Right lobe of liver (tissue), 6 donors: ENCODE results near the gene MUC13. TPM values are rescaled to one million over a fixed set of nuclear protein-coding genes. Genes with fewer than 3 reads are reported as not detected.

Experiments
- ATAC-seq, 4 donors: fragments of 200-7000 bp; cut with Tn5 transposase; one replicate each; pipeline ENCODE4 v1.9.1; 2020; ENCODE audit warnings: mild to moderate bottlenecking in 4 of 4, moderate library complexity in 4 of 4
- DNase-seq, 3 donors: peaks; one replicate each; pipeline ENCODE4 v3.0.0-alpha.2; 2020
- H3K27ac ChIP-seq, 3 donors: fragments of 200-600 bp; one replicate each; pipeline ENCODE4 v1.8.0; 2022
- H3K27me3 ChIP-seq, 2 donors: fragments of 200-600 bp; one replicate each; pipeline ENCODE4 v1.8.0; 2022
- H3K36me3 ChIP-seq, 4 donors: fragments of 200-600 bp; sonication (generic) in 1 of 4; one replicate each; pipeline versions ENCODE4 v1.5.1 to v1.8.0; 2017 to 2022; ENCODE audit warnings: control low read depth in 1 of 4
- H3K4me1 ChIP-seq, 4 donors: fragments of 200-600 bp; sonication (generic) in 1 of 4; one replicate each; pipeline versions ENCODE4 v1.5.1 to v1.8.0; 2017 to 2022; ENCODE audit warnings: control low read depth in 1 of 4
- H3K4me3 ChIP-seq, 3 donors: fragments of 200-600 bp; one replicate each; pipeline ENCODE4 v1.8.0; 2022
- H3K9me3 ChIP-seq, 4 donors: fragments of 200-600 bp; sonication (generic) in 1 of 4; one replicate each; pipeline versions ENCODE4 v1.5.1 to v1.8.0; 2017 to 2022; ENCODE audit warnings: control low read depth in 1 of 4
- CTCF ChIP-seq, 4 donors: fragments of 200-600 bp in 3 of 4; fragments of 450-650 bp in 1 of 4; IDR thresholded peaks; one replicate each; pipeline versions ENCODE4 v1.5.1 to v1.8.0; 2016 to 2022; ENCODE audit warnings: antibody characterized with exemption in 4 of 4, mild to moderate bottlenecking in 2 of 4
- POLR2A ChIP-seq: fragments of 450-650 bp; IDR thresholded peaks from one replicate; pipeline ENCODE4 v1.6.1; 2017; ENCODE audit warnings: antibody characterized with exemption, mild to moderate bottlenecking
- WGBS: methylation state at CpG from one replicate; pipeline ENCODE4 v1.1.6; 2018; ENCODE audit warnings: low coverage, low lambda C conversion rate; ENCODE audit not compliant: insufficient coverage; ENCODE audit errors: missing lambda C conversion rate; 5-methylcytosine and 5-hydroxymethylcytosine counted together
- intact Hi-C, 2 donors: fragments of 100-400 bp; cut with DNase I; formaldehyde crosslinking; loops; one replicate each; pipeline versions ENCODE4 v1.11.2 to v1.14.1; 2022
- total RNA-seq, 6 experiments: library from RNA; depleted of rRNA in 2 of 6; stranded (reverse); fragments of >200 nt in 2 of 6; fragmentation: NEBNext Ultra II Directional in 3 of 6; extraction: Animal tissue kit (Norgen Biotek cat#: 25700) in 3 of 6; gene quantifications; one replicate each; pipeline versions ENCODE4 v1.1.0 to v1.2.4, GENCODE V29; 2016 to 2023
- donor health status: DM: no; HTN: yes; CAD: no.
- donor health status: DM: no; HTN: no; CAD: no.
- donor health status: DM: no; HTN: no; CAD: no.
- donor health status: DM: no; HTN: yes; CAD: no.
- donor health status: DM: no; HTN: yes; CAD: no.

The MUC13 gene
- total RNA-seq, 6 experiments from 2014 or later: 1.9 to 4.5 (median 2.1) TPM; not detected in 3

DNA sequence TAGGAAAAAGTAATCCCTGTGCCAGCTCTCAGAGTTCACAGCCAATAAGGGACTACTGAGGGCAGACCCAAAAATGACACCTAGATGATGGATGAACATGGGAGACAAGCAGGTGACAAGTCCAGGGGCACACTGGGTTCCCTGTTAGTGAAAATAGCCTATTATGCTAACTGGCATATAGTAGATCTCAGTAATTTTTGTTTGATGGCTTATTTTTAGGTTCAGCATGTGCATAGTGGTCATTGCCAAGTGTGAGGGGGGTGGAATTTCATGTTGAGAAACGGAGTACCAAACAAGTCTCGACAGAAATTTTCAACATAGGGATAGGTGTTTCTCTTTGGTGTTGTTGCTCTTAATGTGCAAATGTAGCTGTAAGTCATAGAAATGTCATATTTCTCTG lies 41.0 kb downstream of the MUC13 start:
- WGBS: 71% methylated on average over 2 of the region's 2 CpGs
- Histone ChIP-seq H3K36me3 (peaks cover 0 to 1% (median 0%) of the 10 kb centered on the region in 4 donors), H3K27me3 (no peaks in the 10 kb centered on the region), H3K4me3 (no peak overlapping the region), H3K27ac (no peak overlapping the region), H3K9me3 (no peaks in the 10 kb centered on the region), H3K4me1 (peaks cover 0 to 10% (median 0%) of the 10 kb centered on the region in 4 donors)
- DNase-seq (no peak), ATAC-seq (no peak)
- intact Hi-C loops: loop anchor here (5.0 to 10.0 kb wide), 2 partner anchors 129 to 131 kb away; no protein-coding TSS in a partner anchor
- TF ChIP-seq CTCF (IDR thresholded peaks at IDR 0.05) (no peak), POLR2A (no peak)

- TF ChIP-seq POLR2A: no peak
- no peak for TF ChIP-seq CTCF (IDR thresholded peaks at IDR 0.05)
- no peaks in the 10 kb centered on the region for H3K27me3 ChIP-seq
- no peaks in the 10 kb centered on the region for H3K9me3 ChIP-seq
- H3K36me3 ChIP-seq: peaks cover 0 to 1% (median 0%) of the 10 kb centered on the region in 4 donors
- H3K4me1 ChIP-seq: peaks cover 0 to 13% (median 0%) of the 10 kb centered on the region in 4 donors
- DNase-seq (no peak), ATAC-seq (no peak)
- H3K27ac ChIP-seq: no peak overlapping the region
- intact Hi-C loops: loop anchor here (5.0 to 10.0 kb wide), 2 partner anchors 126 to 128 kb away; no protein-coding TSS in a partner anchor
- 71% methylated on average over 3 of the region's 5 CpGs for WGBS
- H3K4me3 ChIP-seq: no peak overlapping the region
Observed at GRCh38 chr3:124890573-124891190, 43.9 kb downstream of the MUC13 start.

DNA sequence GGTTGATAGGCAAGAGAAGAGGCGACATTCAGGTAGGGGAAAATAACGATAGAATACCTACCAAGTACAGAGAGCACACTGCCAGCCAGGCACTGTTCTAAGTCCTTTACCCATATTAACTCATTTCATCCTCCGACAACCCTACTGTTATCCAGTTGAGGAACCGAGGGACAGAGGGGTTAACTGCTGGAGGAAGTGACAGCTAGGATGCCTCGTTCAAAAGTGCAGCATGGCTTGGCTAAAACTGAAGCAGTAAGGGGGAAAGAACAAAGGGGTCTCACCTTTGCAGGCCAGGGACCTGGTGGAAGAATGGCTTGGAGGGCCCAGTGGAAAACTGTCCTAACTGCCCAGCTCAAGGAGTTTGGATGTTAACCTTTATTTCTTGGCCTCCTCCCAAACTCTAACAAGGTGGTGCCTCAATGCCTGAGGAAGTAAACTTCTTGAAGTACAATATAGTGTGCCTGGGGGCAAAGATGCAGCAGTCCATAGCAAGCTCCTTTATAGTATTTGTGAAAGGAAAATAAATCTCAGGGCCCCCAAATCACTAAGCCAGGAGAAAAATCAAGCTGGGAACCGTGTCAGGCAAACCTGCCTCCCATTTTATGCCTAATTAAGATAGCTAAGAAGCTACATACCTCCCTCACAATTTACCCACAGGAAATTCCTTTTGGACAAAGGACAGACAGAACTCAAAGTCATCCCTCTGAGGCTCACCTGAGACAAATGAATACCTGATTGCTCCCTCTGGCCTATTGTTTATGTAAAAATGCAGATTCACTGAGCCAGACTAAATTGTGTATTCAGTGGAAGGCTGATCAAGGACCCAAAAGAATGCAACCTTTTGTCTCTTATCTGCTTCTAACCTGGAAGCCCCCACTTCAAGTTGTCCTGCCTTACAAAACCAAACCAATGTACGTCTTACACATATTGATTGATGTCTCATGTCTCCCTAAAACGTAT lies 45.8 kb downstream of the MUC13 start:
- TF ChIP-seq CTCF (IDR thresholded peaks at IDR 0.05) (no peak), POLR2A (no peak)
- Histone ChIP-seq H3K36me3 (peaks cover 0 to 1% (median 0%) of the 10 kb centered on the region in 4 donors), H3K4me1 (peaks cover 0 to 14% (median 0%) of the 10 kb centered on the region in 4 donors), H3K27me3 (no peaks in the 10 kb centered on the region), H3K4me3 (no peak overlapping the region), H3K27ac (no peak overlapping the region), H3K9me3 (no peaks in the 10 kb centered on the region)
- DNase-seq: no peak
- intact Hi-C loops: loop anchor here in 1 of 2 donors (10.0 kb wide), 1 partner anchor 54 kb away; no protein-coding TSS in a partner anchor
- ATAC-seq: no peak
- 83% methylated on average over 8 of the region's 8 CpGs for WGBS

DNA sequence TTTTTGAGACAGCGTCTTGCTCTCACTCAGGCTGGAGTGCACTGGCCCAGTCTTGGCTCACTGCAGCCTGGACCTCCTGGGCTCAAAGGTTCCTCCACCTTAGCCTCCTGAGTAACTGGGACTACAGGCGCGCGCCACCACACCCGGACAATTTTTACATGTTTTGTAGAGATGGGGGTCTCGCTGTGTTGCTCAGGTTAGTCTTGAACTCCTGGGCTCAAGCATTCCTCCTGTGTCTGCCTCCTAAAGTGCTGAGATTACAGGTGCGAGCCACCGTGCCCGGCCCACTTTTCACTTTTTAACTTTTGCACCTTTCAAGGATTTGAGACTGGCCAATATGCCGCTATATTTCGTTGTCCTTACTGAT lies 46.6 kb downstream of the MUC13 start:
- intact Hi-C loops: loop anchor here in 1 of 2 donors (10.0 kb wide), 1 partner anchor 53 kb away; no protein-coding TSS in a partner anchor
- TF ChIP-seq POLR2A (no peak), CTCF (IDR thresholded peaks at IDR 0.05) (no peak)

More for the DNA sequence above, 46.6 kb downstream of the MUC13 start:
- WGBS: 94% methylated on average over 10 of the region's 11 CpGs
- H3K27ac ChIP-seq: no peak overlapping the region
- no peaks in the 10 kb centered on the region for H3K27me3 ChIP-seq
- ATAC-seq (no peak), DNase-seq (no peak)
- peak overlapping the region in 1 of 3 donors; percentile 72 for H3K4me3 ChIP-seq
- peaks cover 0 to 14% (median 0%) of the 10 kb centered on the region in 4 donors for H3K4me1 ChIP-seq
- H3K36me3 ChIP-seq: peaks cover 0 to 1% (median 0%) of the 10 kb centered on the region in 4 donors
- H3K9me3 ChIP-seq: no peaks in the 10 kb centered on the region
